SKM-1 (cell line): Measurements from ENCODE around the gene CD300H.
"Not testable (repeated sequence)": the region's sequence is repeated elsewhere in the genome, so short reads cannot be mapped to it uniquely, and the experiment has no call there.

Experiments
- DNase-seq: peaks from one replicate; lab custom pipeline; 2025; ENCODE audit not compliant: unreplicated experiment; lab: John Stamatoyannopoulos, UW

Gene CD300H

DNA sequence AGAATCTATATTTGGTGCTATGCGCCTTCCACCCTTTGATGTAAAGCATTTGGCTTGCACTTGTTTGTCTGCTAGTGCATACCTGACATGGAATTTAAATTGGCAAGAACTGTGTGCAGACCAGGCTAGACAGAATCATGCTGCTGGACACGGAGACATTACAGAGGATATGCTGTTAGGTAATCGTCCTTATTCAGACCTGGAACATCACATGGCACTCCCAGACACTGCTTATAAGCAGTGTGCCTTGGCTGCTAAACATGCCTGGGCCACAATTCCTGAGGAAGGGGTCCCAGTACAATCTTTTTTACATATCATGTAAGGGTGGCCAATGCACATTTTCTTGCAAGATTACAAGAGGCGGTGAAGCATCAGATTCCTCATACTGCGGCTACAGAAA lies 18.4 kb upstream of the CD300H start:
- no peak for DNase-seq

GRCh38 chr17:74584292-74585060 lies 17.2 kb upstream of the CD300H start:
- no peak for DNase-seq

- no peak for DNase-seq
These were observed 15.3 kb upstream of the CD300H start for GRCh38 chr17:74582633-74583032.

GRCh38 chr17:74579900-74580299 lies 12.6 kb upstream of the CD300H start:
- DNase-seq = no peak

DNA sequence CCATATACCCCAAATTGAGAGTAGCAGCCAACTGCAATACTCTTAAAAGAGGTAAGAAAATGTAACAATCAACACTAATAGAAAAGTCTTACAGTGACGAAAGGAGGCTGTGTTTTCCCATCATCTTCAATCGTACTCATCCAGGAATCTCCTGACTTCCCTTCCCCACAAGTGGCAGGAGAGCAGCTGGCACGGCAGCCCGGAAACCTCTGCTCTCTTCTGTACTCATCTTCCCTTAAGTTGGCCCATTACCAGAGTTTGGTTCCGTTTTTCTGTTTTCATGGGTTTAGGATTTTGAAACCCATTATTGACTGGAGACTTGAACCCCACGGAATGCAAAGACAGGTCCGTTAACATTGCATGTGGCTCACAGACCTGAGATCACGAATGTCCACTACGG lies 11.7 kb upstream of the CD300H start:
- DNase-seq = no peak

DNA sequence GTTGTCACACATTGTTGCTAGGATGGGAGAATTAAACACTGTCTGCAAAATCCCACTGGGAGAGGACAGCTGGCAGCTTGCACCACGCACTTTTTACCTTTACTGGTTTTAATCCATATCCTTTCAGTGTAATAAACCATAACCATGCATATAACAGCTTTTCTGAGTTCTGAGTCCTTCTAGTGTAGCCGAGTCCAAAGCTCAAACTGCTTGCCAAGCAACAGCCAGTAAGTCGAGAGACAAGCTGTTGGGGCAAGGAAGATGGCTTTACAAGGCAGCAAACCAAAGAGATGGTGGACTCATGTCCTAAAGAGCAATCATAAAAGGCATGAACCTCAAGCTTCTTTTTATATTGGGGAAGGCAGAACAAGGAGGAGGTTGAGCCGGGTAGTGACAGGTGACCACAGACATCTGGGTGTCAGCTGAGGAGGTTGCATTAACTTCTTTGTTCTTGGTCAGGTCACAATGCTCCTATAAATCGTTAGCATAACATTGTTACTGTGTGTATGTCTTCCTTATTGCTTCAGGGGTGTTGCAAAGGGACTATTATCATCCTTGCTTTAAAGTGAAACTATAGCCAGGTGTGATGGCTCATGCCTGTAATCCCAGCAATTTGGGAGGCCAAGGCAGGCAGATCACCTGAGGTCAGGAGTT lies 7.3 kb upstream of the CD300H start:
- no peak for DNase-seq

- not testable (repeated sequence) for DNase-seq
These were observed 6.3 kb upstream of the CD300H start for GRCh38 chr17:74573635-74574034.

- DNase-seq = no peak
These were observed 5.9 kb upstream of the CD300H start for GRCh38 chr17:74573169-74573568.

- DNase-seq = peak; percentile 14
These were observed 4.4 kb upstream of the CD300H start for GRCh38 chr17:74571621-74572270.

- peak; percentile 63 for DNase-seq
These were observed 2.0 kb upstream of the CD300H start for GRCh38 chr17:74569020-74570003.

GRCh38 chr17:74568106-74568873 lies 981 bp upstream of the CD300H start:
- no peak for DNase-seq

- peak; percentile 32 for DNase-seq
These were observed 1.1 kb downstream of the CD300H start for GRCh38 chr17:74566132-74566753.

DNA sequence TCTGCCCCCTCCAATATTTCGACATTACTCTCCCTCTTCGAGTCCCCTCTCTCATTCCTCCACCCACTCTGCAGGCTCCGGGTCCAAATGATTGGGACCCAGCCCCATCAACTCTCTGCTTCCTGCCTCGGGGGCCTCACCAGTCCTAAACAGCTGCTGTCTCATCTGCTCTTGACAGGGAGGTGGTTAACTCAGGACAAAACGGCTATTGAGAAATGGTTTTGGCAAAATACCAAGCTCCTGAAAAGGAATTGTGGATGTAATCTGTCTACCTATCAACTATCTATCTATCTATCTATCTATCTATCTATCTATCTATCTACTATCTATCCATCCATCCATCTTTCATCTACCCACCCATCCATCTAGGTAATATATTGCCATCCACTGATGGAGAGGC lies 2.2 kb downstream of the CD300H start:
- no peak for DNase-seq

DNA sequence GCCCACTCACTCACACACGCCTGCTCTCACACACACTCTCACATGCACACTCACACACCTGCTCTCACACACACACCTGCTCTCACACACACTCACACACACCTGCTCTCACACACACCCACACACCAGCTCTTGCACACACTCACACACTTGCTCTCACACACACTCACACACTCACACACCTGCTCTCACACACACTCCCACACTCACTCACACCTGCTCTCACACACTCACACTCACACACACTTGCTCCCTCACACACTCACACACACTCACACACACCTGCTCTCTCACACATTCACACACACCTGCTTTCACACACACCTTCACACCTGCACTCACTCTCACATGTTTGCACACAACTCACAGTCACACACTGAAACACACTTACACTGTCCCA lies 4.0 kb downstream of the CD300H start:
- no peak for DNase-seq

- no peak for DNase-seq
These were observed 5.7 kb downstream of the CD300H start for GRCh38 chr17:74561586-74561985.

GRCh38 chr17:74558882-74559519 lies 8.3 kb downstream of the CD300H start:
- DNase-seq = no peak

DNA sequence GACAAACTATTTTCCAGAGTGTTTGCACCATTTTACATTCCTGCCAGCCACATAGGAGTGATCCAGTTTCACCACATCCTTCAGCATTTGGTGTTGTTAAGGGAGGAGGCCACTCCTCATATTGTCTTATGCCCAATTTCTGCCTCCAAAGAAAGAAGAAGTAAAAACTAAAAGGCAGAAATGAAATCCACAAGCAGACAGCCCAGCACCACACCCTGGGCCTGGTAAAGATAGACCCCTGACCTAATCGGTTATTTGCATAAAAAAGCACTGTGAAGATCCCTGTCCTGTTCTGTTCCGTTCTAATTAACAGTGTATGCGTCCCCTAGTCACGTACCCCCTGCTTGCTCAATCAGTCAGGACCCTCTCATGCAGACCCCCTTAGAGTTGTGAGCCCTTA lies 8.9 kb downstream of the CD300H start:
- DNase-seq = not testable (repeated sequence)

DNA sequence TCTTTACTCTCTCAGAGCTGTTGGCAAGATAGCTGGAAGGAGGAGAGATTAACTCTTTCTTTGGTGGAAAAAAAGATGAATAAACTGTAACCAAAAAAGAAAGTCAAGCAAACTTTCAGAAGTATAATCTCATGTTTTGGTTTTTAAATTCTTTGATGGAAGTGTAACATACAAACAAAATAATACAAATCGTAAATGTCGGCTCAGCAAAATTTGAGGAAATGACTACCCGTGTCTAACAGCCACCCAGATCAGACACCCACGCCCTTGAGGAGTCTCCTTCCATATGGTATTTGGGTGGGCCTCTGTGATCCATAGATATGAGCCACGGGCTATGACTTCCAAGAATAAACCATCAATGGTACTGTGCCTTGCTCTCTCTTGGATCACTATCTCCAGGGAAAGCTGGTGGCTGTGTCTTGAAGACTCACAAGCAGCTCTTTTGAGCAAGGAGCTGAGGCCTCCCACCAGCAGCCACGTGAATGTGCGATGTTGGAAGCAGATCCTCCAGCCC lies 11.8 kb downstream of the CD300H start:
- DNase-seq = no peak

DNA sequence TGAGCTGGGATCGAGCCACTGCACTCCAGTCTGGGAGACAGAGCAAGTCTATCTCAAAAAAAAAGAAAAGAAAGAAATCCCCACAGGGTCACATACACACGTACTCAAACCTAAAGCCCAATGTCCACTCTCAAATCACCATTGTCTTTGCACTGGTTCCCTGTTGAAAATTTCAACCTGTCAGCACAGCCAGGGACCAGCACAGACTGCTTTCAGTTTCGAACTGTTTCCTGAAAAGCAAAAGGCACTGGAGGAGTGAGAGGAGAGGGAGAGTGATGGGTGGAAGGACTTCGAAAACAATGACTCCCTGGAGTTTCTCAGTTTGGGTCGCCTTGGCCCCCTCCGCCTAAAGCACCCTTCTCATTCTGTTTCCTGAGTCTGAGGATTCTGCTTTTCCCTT lies 12.4 kb downstream of the CD300H start:
- DNase-seq = no peak
